Measurements from ENCODE around the gene NRXN3.

DNA sequence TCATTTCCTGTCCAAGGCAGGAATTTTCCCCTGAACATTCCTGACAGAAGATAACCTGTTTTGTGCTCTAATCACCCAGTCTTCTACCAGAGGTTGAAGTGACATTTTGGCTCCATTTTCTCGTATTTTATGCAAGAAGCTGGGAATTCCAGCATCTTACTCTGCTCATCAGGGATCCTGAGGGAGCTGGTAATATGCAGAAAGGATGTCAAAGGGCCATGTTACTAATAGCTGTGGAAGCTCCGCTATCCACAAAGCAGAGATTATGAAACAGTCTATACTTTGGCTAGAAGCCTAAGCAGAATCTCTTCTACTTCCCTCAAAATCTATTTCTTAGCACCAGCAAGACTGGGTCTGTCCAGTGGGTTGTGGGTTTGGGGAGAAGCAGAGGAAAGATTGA lies 1428.2 kb downstream of the NRXN3 start:
- TF ChIP-seq, protein P1, sequence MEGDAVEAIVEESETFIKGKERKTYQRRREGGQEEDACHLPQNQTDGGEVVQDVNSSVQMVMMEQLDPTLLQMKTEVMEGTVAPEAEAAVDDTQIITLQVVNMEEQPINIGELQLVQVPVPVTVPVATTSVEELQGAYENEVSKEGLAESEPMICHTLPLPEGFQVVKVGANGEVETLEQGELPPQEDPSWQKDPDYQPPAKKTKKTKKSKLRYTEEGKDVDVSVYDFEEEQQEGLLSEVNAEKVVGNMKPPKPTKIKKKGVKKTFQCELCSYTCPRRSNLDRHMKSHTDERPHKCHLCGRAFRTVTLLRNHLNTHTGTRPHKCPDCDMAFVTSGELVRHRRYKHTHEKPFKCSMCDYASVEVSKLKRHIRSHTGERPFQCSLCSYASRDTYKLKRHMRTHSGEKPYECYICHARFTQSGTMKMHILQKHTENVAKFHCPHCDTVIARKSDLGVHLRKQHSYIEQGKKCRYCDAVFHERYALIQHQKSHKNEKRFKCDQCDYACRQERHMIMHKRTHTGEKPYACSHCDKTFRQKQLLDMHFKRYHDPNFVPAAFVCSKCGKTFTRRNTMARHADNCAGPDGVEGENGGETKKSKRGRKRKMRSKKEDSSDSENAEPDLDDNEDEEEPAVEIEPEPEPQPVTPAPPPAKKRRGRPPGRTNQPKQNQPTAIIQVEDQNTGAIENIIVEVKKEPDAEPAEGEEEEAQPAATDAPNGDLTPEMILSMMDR (IDR thresholded peaks at IDR 0.05): no peak
- TF ChIP-seq RAD21 (IDR thresholded peaks at IDR 0.05; ENCODE audit: low read length) (no peak), TAF1 (IDR thresholded peaks at IDR 0.05; ENCODE audit: borderline replicate concordance, low read depth, low read length) (no peak), RFX5 (IDR thresholded peaks at IDR 0.05; ENCODE audit: low read length) (no peak), JUND (IDR thresholded peaks at IDR 0.05) (no peak), GABPA (IDR thresholded peaks at IDR 0.05; ENCODE audit: low read depth) (no peak), FOXM1 (IDR thresholded peaks at IDR 0.05; ENCODE audit: low read depth) (no peak), GATA2 (CRISPR knock-in tag; IDR thresholded peaks at IDR 0.05) (no peak)
- TF ChIP-seq, protein P2, sequence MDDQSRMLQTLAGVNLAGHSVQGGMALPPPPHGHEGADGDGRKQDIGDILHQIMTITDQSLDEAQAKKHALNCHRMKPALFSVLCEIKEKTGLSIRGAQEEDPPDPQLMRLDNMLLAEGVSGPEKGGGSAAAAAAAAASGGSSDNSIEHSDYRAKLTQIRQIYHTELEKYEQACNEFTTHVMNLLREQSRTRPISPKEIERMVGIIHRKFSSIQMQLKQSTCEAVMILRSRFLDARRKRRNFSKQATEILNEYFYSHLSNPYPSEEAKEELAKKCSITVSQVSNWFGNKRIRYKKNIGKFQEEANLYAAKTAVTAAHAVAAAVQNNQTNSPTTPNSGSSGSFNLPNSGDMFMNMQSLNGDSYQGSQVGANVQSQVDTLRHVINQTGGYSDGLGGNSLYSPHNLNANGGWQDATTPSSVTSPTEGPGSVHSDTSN (IDR thresholded peaks at IDR 0.05): no peak

Data from SK-N-SH (cell line).